ENCODE results near the gene YBX3. TPM values are rescaled to one million over a fixed set of nuclear protein-coding genes. Genes with fewer than 3 reads are reported as not detected.
A peak's percentile ranks its signal among the peaks of the same experiment; 100 is the strongest.

Gene YBX3
- total RNA-seq, 4 donors from 2014 or later: 77.1 to 291 (median 151) TPM

DNA sequence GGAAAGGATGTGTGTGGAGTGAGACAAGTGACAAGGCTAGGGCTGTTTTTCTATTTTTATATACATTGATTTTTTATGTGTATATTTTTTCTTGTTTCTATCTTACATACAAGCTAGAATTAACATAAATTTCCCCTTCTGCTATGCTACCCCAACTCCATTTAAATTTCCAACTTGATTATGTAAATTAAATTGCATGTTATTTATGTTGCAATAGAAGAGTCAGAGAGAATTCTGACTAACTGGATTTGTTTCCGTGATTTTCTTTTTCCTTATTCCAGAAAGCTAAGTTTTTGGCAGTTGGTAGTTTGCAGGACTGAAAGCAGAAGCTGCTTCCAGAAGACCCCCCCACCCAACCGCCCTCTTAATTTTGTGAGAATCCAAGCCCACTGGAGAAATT lies 8.9 kb upstream of the YBX3 start:
- no peaks in the 10 kb centered on the region for H3K9me3 ChIP-seq
- no peaks in the 10 kb centered on the region for H3K4me1 ChIP-seq
- TF ChIP-seq POLR2A (IDR thresholded peaks at IDR 0.05) (no peak), CTCF (IDR thresholded peaks at IDR 0.05) (no peak)
- no peak overlapping the region for H3K27ac ChIP-seq
- no peaks in the 10 kb centered on the region for H3K27me3 ChIP-seq
- no peaks in the 10 kb centered on the region for H3K36me3 ChIP-seq
- no peak overlapping the region for H3K4me3 ChIP-seq
- DNase-seq: no peak

DNA sequence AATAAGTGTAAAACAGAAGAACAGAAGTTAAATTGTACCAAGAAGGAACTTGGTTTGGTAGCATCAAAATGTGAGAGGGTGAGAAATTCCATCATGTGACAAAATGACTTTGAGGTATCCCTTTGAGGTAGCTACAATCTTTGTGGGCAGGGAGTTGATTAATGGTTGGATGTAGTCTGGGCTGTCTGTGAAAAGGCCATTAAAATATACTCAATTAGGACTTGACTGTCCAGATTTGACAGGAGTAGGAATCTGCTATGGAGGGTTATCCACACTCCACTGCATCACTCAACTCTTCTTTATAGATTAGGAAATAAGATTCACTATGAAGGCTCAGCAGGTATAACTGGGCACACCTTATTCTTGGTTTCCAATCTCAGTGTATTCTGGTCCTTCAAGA lies 7.4 kb upstream of the YBX3 start:
- no peaks in the 10 kb centered on the region for H3K4me1 ChIP-seq
- no peaks in the 10 kb centered on the region for H3K9me3 ChIP-seq
- H3K27me3 ChIP-seq: no peaks in the 10 kb centered on the region
- no peak overlapping the region for H3K4me3 ChIP-seq
- TF ChIP-seq POLR2A (IDR thresholded peaks at IDR 0.05) (no peak), CTCF (IDR thresholded peaks at IDR 0.05) (no peak)
- H3K36me3 ChIP-seq: no peaks in the 10 kb centered on the region
- no peak overlapping the region for H3K27ac ChIP-seq
- no peak for DNase-seq

GRCh38 chr12:10728091-10728490 lies 5.0 kb upstream of the YBX3 start:
- H3K9me3 ChIP-seq: no peaks in the 10 kb centered on the region
- H3K27ac ChIP-seq: no peak overlapping the region
- DNase-seq: no peak
- H3K4me1 ChIP-seq: peaks cover 0 to 5% (median 0%) of the 10 kb centered on the region in 4 donors
- no peaks in the 10 kb centered on the region for H3K36me3 ChIP-seq
- H3K4me3 ChIP-seq: no peak overlapping the region
- TF ChIP-seq POLR2A (IDR thresholded peaks at IDR 0.05) (no peak), CTCF (IDR thresholded peaks at IDR 0.05) (no peak)
- no peaks in the 10 kb centered on the region for H3K27me3 ChIP-seq

GRCh38 chr12:10726945-10727344 lies 3.8 kb upstream of the YBX3 start:
- no peaks in the 10 kb centered on the region for H3K27me3 ChIP-seq
- no peaks in the 10 kb centered on the region for H3K9me3 ChIP-seq
- TF ChIP-seq CTCF (IDR thresholded peaks at IDR 0.05) (no peak), POLR2A (IDR thresholded peaks at IDR 0.05) (no peak)
- no peaks in the 10 kb centered on the region for H3K36me3 ChIP-seq
- H3K4me3 ChIP-seq: no peak overlapping the region
- H3K4me1 ChIP-seq: peaks cover 0 to 5% (median 0%) of the 10 kb centered on the region in 4 donors
- no peak for DNase-seq
- H3K27ac ChIP-seq: no peak overlapping the region

GRCh38 chr12:10725003-10725402 lies 1.9 kb upstream of the YBX3 start:
- peaks cover 0 to 15% (median 0%) of the 10 kb centered on the region in 4 donors for H3K4me1 ChIP-seq
- no peak for DNase-seq
- H3K27me3 ChIP-seq: no peaks in the 10 kb centered on the region
- H3K36me3 ChIP-seq: no peaks in the 10 kb centered on the region
- H3K9me3 ChIP-seq: no peaks in the 10 kb centered on the region
- TF ChIP-seq POLR2A (IDR thresholded peaks at IDR 0.05): no peak
- no peak for TF ChIP-seq CTCF (IDR thresholded peaks at IDR 0.05)
- H3K4me3 ChIP-seq: no peak overlapping the region
- no peak overlapping the region for H3K27ac ChIP-seq

- Histone ChIP-seq H3K9me3 (no peaks in the 10 kb centered on the region), H3K4me3 (peak overlapping the region; percentile 55 to 90 (median 64)), H3K4me1 (peaks cover 0 to 31% (median 0%) of the 10 kb centered on the region in 4 donors), H3K27me3 (no peaks in the 10 kb centered on the region), H3K36me3 (no peaks in the 10 kb centered on the region), H3K27ac (peak overlapping the region; percentile 84 to 98 (median 92))
- no peak for TF ChIP-seq POLR2A (IDR thresholded peaks at IDR 0.05)
- TF ChIP-seq CTCF (IDR thresholded peaks at IDR 0.05): peak in 3 of 6 experiments; percentile 25 to 40 (median 34)
- DNase-seq: peak; percentile 19 to 70 (median 55)
Observed at GRCh38 chr12:10722502-10722904, 620 bp downstream of the YBX3 start.

Data from Peyer's patch (tissue), 4 donors.